Measurements from ENCODE around the gene DOK5.
A peak's percentile ranks its signal among the peaks of the same experiment; 100 is the strongest.

The DOK5 gene

DNA sequence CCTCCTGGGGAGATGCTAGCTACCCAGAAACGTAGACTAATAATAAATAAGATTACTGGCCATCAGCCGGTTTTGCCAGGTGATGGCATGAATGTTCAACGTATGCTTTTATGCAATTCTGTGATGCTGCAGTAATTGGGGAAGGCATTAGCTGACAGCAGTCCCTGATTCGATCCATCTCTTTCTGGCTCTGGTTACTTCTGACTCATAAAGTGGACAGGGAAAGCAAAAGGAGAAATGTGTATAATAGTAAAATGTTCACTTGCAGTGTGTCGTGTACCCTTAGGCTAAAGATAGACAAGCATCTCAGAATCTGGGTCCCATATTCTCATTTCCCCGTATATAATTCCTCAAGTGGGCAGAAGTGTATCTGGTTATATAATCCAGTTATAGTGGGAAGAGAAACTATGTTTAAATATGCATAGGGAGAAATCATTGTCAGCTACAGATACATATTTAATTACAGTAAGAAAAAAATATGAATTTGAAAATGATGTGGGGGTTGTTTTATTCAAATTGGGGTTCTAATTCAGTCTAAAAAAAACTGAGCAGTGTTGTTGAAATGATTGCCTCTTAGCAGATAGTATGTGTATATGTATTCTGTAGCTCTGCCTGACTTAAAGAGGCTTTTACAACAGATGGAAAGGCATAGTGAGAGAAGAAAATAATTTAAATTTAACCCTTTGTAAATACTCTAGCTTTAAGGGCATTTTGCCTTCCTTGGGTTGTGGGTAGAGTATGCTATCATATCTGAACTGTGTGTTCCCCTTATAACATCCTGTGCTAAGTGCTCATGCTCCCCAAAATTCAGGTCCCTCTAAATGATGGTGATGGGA lies 40.6 kb downstream of the DOK5 start:
- peak in 1 of 2 experiments; percentile 38 for DNase-seq

- no peak for DNase-seq
Measured at GRCh38 chr20:54517241-54517975, 42.0 kb downstream of the DOK5 start.

- no peak for DNase-seq
Measured at GRCh38 chr20:54524849-54525248, 49.5 kb downstream of the DOK5 start.

- DNase-seq, result no peak
Measured at GRCh38 chr20:54525916-54526590, 50.7 kb downstream of the DOK5 start.

DNA sequence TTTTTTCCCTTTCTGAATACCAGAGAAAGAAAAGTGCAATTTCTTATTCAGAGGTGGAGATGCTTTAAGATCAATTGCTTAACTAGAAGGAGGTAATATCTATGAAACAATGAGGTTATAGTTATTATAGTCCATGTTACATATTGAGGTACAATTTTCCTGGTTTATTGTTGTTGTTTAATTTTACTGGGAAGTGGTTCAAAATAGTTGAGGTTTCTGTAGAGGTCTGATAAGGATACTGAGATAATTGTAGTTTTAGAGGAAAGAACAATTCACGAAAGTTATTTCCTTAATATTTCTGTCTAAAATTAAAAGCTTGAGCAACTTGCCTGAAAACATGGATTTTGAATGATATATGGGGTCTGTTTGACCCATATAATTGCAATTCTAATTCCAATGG lies 51.4 kb downstream of the DOK5 start:
- no peak for DNase-seq

DNA sequence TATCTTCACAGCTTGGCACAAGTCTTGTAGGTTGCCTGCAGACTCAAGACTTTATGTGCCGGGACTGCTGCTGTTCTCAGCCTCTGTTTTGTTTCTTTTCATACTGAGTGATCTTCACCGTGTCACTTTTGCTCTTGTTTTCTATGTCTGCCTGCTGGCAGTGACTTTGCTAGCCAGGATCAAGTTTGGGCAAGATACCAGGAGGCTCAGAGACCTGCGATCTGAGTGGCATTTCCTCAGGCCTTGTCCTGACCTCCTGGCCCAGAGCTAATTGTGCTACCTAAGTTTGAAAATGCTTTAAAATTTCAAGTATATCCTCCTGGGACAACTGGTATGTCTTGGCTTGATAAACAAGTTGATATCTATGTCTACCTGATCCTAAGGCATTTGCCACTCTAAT lies 57.2 kb downstream of the DOK5 start:
- no peak for DNase-seq

- DNase-seq, result no peak
Measured at GRCh38 chr20:54534101-54534500, 58.7 kb downstream of the DOK5 start.

DNA sequence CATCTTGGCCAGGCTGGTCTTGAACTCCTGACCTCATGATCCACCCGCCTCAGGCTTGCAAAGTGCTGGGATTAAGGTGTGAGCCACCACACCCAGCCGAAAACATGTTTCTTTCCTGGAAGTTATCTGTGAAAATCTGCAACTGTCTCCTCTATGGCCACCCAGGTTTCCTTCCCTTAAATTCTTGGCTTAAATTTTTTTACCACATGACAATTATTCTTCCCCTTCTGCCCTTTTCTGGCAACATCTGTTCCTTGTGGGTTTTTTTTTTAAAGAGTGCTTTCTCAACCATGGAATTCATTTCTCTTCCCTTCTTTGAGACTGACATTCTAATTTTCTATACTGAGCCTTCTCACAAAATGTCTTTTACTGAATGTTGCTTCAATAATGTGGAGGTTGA lies 59.6 kb downstream of the DOK5 start:
- DNase-seq, result peak in 1 of 2 experiments; percentile 18

GRCh38 chr20:54535746-54536145 lies 60.4 kb downstream of the DOK5 start:
- DNase-seq, result no peak

DNA sequence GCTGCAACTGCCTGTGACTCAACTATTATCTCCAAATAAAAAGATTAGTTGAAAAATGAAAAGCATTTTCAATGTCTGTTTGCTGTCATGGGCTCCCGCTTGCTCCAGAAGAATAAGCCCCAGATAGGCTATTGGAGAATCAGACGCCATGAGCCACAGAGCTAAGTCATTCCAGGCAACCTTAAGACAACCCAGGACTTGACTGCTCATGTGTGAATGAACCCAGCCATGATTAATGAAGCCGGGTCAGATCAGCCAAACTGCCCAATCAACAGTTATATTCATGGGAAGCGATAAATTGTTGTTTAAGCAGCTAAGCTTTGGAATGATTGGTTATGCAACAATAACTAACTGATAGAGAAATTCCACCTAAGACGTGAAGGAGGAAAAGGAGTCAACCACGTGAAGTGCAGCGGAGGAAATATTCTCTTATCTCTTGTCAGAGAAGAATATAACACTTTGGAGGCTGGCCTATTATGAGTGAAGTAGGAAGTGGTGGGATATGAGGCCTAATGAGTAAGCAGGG lies 64.2 kb downstream of the DOK5 start:
- DNase-seq, result no peak

DNA sequence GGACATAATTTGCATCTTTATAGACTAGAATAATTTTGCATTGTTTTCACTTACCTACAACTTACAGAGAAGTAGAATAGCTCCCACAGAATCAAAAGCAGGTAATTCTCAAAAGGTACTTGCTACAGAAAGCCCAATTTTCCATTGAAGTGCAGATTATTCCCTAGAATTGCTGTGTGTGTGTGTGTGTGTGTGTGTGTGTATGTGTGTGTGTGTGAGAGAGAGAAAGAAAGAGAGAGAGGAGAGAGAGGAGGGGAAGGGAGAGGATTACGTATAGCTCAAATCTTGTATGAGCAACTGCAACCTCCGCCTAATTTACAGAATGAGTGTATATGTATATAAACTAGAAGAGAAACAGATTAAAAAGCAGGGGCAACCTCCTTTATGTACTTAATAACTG lies 68.0 kb downstream of the DOK5 start:
- DNase-seq, result no peak

DNA sequence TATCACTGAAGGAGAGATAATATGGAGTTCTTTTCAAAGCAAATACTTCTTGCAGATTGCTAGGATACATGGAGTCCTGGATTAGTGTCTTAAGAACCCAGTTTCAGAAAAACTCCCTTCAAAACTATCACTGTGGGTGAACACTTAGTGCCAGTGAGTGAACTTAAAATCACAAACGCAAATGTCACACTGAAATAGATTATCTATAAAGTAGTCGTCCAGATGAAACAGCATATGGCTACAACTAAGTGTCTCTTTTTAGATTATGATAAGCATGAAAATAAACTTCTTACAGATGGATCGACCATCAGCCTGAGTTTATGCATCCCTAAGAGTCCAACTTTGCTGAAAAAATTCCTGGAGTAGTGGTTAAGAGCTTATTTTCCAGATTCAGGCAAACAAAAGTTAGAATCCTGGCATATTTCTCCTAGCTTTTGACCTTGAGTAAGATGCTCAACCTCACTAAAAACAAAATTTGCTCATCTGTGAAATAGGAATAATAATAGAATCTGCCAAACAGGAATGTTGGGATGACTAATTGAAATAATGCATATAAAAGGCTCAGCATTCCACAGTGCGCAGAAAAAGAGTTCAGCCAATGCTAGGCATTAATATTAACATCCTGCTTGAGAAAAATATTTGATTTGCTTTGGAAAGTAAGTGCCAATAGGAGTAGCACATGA lies 70.4 kb downstream of the DOK5 start:
- DNase-seq, result peak; percentile 6 to 76

GRCh38 chr20:54548849-54549248 lies 73.5 kb downstream of the DOK5 start:
- DNase-seq, result no peak

DNA sequence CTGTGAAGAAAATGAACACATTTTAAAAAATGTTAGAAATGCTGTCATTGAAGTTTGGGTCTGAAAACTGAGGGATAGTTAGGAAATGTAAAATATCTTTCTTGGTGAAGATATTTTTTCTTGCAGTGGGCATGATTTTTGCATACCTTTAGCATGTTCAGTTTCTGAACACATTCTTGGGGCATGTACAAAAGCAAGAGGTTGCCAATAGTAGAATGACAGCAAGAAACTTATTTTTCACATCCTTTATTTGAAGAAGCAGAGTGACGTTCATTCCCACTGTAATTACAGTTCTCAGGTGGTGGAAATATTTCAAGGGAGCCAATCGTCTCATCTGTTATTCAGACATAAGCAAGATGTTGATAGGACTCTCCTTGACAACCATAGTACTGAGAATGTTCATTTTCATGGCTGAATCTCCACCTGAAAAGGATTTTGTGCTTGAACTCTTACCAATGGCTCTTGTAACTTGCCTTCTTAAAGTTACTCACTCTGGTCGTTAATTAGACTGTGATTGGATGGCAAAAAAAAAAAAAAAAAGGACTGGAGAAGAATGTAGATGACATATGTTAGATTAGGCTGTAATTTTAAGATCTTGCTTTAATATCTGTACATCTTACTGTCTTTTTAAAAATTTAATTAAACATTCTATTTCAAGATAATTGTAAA lies 74.4 kb downstream of the DOK5 start:
- DNase-seq, result no peak

GRCh38 chr20:54550776-54551396 lies 75.5 kb downstream of the DOK5 start:
- no peak for DNase-seq

GRCh38 chr20:54554006-54554405 lies 78.6 kb downstream of the DOK5 start:
- no peak for DNase-seq

GRCh38 chr20:54555150-54555549 lies 79.8 kb downstream of the DOK5 start:
- DNase-seq, result no peak

DNA sequence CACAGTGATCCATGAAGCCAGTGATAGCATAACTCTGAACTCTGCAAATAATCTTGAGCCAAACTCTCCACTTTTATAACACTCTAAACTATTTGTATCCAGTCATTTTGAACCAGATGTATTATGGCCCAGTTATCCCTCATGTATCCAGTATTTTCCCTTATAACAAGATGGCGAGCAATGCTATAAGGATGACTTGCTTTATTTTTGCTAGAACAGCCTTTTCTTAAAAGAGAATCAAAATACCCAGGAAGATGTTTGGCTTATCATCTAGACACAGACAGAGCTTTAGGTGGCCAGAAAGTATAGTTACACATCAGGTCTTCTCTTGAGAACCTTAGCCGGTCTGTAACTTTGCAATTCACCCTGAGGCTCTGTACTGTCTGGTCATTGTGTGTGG lies 81.0 kb downstream of the DOK5 start:
- DNase-seq, result no peak

DNA sequence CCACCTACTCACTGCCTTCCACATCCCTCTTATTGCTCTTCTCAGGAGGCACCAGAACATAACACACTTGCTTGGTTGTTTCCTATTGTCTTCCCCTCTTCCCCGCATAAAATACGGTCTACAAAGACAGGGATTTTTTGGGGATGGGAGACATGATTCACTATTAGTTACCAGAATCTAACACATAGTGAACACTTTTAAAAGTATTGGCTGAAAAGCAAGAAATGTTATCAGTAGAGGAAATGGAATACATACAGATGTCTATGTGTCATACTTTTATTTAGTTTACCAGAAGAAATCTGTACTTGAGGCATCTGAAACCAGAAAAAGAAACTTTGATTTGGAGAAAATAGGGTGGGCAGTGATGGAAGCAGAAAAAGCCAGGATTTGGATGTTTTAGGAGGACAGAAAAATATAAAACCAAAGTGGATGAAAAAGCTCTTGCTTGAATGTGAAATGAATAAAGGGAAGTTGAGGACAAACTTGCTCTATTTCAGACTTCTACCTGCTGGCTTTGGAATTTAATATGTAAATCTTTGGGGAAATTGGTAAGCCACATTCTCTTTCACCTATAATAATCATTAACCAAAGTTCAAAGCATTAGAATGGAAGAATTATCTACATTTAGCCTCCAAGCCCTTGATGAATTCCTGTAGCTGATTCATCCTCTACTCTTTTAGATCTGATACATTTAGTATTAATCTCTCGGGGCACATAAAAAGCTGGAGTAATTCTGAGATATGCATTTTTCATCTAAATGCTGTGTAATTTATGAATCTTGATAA lies 82.6 kb downstream of the DOK5 start:
- DNase-seq, result no peak

- DNase-seq, result no peak
Measured at GRCh38 chr20:54559890-54560289, 84.5 kb downstream of the DOK5 start.

GRCh38 chr20:54560357-54560756 lies 85.0 kb downstream of the DOK5 start:
- DNase-seq, result no peak

Data from NCI-H524 (cell line).